SU-DHL-6 (cell line): Measurements from ENCODE around the gene CFAP141.

Experiments used
- H2AFZ ChIP-seq: fragments of 200-600 bp; sonication (generic); 2 replicates; pipeline ENCODE4 v1.6.1; 2014; ENCODE audit warnings: low read depth, mild to moderate bottlenecking, moderate library complexity, mixed read lengths, antibody characterized with exemption, low read length; ENCODE audit not compliant: severe bottlenecking
- H3F3A ChIP-seq: fragments of 200-600 bp; shearing (Covaris generic); 2 replicates; pipeline ENCODE4 v1.6.0; 2016; ENCODE audit warnings: antibody characterized with exemption, mild to moderate bottlenecking; ENCODE audit not compliant: insufficient read depth
- H3K27ac ChIP-seq: fragments of 200-600 bp; sonication (generic); 2 replicates; pipeline ENCODE4 v1.5.1; 2016; ENCODE audit warnings: low read depth, mild to moderate bottlenecking, low read length, moderate library complexity, mixed read lengths
- H3K27me3 ChIP-seq: fragments of 200-600 bp; sonication (generic), shearing (Covaris generic); 2 replicates; pipeline ENCODE4 v1.6.0; 2014; ENCODE audit warnings: mild to moderate bottlenecking, low read length
- H3K36me3 ChIP-seq: fragments of 200-600 bp; sonication (generic); 2 replicates; pipeline ENCODE4 v1.6.1; 2014; ENCODE audit warnings: mild to moderate bottlenecking, low read length, mixed read lengths
- H3K4me2 ChIP-seq: fragments of 300-600, 200-600 bp; shearing (Covaris generic), sonication (generic); 2 replicates; pipeline ENCODE4 v1.6.0; 2014; ENCODE audit warnings: low read length, low read depth, mild to moderate bottlenecking; ENCODE audit not compliant: poor library complexity, severe bottlenecking
- H3K4me3 ChIP-seq: fragments of 200-600 bp; sonication (generic); 2 replicates; pipeline ENCODE4 v1.5.1; 2014; ENCODE audit warnings: antibody characterized with exemption, low read length, mild to moderate bottlenecking, mixed read lengths; ENCODE audit not compliant: insufficient read depth, poor library complexity, severe bottlenecking
- H3K79me2 ChIP-seq: fragments of 200-600 bp; sonication (generic); 2 replicates; pipeline ENCODE4 v1.6.1; 2014; ENCODE audit warnings: mild to moderate bottlenecking, low read length, moderate library complexity; ENCODE audit not compliant: insufficient read depth
- H3K9ac ChIP-seq: fragments of 200-600 bp; sonication (generic); 2 replicates; pipeline ENCODE4 v1.7.0; 2014; ENCODE audit warnings: mild to moderate bottlenecking, low read length
- H3K9me2 ChIP-seq: fragments of 200-600 bp; sonication (generic); replicated peaks from 2 replicates; pipeline ENCODE4 v1.6.1; 2014; ENCODE audit warnings: low read length; ENCODE audit not compliant: insufficient read depth
- H3K9me3 ChIP-seq: fragments of 200-600 bp; sonication (generic); 2 replicates; pipeline ENCODE4 v1.6.1; 2014; ENCODE audit warnings: low read length, mixed read lengths; ENCODE audit not compliant: insufficient read depth
- H4K20me1 ChIP-seq: fragments of 200-600 bp; sonication (generic); 2 replicates; pipeline ENCODE4 v1.6.1; 2014; ENCODE audit warnings: low read depth, mild to moderate bottlenecking, antibody characterized with exemption, low read length, moderate library complexity, mixed read lengths
- EZH2phosphoT487 ChIP-seq: fragments of 200-600 bp; sonication (generic), shearing (Covaris generic); conservative IDR thresholded peaks from 2 replicates; pipeline ENCODE4 v1.6.1; 2018; ENCODE audit warnings: mild to moderate bottlenecking, antibody characterized with exemption, low read length, moderate library complexity, mixed read lengths
- TF ChIP-seq, protein P1 (sequence below): fragments of 200-600 bp; sonication (generic); IDR thresholded peaks from one replicate; pipeline ENCODE4 v1.5.1; 2017; ENCODE audit warnings: antibody characterized with exemption, mild to moderate bottlenecking, low read length, moderate library complexity; ENCODE audit not compliant: insufficient read depth, poor library complexity, severe bottlenecking

CFAP141 gene

DNA sequence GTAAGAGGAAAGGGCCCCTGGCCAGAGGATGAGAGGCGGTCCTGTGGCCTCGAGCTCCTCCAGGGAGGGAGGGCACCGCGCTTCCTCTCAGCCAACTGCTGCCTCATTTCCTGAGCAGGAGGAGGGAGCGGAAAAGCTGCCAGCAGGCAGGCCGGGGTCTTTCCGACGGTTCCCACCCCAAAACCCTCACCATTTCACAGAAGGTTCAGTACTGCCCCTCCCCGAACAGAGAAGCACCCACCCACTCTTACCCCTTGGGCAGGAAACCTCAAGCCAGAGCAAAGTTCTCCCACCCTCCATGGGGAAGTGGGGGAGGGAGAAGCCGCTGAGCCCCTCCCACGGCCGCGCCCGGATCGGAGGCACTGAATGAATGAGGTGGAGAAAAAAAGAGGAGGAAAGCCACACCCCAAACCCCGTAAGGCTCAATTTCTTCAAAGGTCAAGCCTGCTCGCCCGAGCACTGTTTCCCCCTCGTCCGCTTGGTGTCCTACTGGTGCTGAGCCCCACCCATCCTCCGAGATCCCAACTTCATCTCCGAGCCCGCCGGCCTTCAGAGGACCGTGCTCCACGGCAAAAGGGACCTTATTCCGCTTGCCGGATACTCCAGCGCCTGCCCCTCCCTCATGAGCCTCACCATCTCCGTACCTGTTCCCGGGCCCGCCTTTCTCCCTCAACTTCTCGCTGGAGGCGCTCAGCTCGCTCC is 23.6 kb downstream of the CFAP141 start:
- no peaks in the 10 kb centered on the region for H3K9me3 ChIP-seq
- peaks cover 31% of the 10 kb centered on the region for H4K20me1 ChIP-seq
- H3K36me3 ChIP-seq, result 0 out of 2 replicates have a peak, but pooled peaks cover 5% of the 10 kb centered on the region
- H3K4me2 ChIP-seq, result peak overlapping the region; percentile 90
- peak overlapping the region; percentile 40 for H2AFZ ChIP-seq
- peaks cover 55% of the 10 kb centered on the region for H3K79me2 ChIP-seq
- peak overlapping the region; percentile 67 for H3K27ac ChIP-seq
- H3K9ac ChIP-seq, result peak overlapping the region; percentile 94
- no peaks in the 10 kb centered on the region for H3K27me3 ChIP-seq
- no peak for TF ChIP-seq EZH2phosphoT487
- TF ChIP-seq, protein P1, sequence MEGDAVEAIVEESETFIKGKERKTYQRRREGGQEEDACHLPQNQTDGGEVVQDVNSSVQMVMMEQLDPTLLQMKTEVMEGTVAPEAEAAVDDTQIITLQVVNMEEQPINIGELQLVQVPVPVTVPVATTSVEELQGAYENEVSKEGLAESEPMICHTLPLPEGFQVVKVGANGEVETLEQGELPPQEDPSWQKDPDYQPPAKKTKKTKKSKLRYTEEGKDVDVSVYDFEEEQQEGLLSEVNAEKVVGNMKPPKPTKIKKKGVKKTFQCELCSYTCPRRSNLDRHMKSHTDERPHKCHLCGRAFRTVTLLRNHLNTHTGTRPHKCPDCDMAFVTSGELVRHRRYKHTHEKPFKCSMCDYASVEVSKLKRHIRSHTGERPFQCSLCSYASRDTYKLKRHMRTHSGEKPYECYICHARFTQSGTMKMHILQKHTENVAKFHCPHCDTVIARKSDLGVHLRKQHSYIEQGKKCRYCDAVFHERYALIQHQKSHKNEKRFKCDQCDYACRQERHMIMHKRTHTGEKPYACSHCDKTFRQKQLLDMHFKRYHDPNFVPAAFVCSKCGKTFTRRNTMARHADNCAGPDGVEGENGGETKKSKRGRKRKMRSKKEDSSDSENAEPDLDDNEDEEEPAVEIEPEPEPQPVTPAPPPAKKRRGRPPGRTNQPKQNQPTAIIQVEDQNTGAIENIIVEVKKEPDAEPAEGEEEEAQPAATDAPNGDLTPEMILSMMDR, result no peak
- H3K4me3 ChIP-seq, result peak overlapping the region; percentile 97
- H3K9me2 ChIP-seq, result no peaks in the 10 kb centered on the region
- no peaks in the 10 kb centered on the region for H3F3A ChIP-seq

DNA sequence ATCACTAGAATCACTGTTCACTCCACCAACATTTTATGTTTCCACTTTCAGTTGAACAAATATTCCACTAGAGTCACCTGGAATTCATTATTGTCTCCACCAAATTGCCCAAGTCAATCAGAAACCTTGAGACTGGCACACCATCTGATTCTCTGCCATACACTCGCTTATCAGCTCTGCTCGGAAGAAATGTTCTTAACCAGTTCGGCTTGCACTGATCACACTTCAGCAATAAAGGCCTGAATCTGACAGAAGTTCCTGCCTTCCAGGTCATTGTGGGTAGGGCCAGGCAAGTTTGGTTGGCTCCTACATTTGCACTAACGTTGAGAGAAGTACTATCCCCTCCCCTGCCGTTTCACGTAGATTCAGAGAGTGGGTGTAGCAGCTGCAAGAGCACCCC is 24.2 kb downstream of the CFAP141 start:
- Histone ChIP-seq H4K20me1 (peaks cover 35% of the 10 kb centered on the region), H3K9ac (peak overlapping the region; percentile 94), H3K79me2 (peaks cover 60% of the 10 kb centered on the region), H3K9me2 (no peaks in the 10 kb centered on the region), H3K4me2 (peak overlapping the region; percentile 90), H3K4me3 (peak overlapping the region; percentile 97), H3F3A (no peaks in the 10 kb centered on the region), H3K36me3 (0 out of 2 replicates have a peak, but pooled peaks cover 5% of the 10 kb centered on the region), H3K27ac (peak overlapping the region; percentile 67), H2AFZ (no peak overlapping the region), H3K27me3 (no peaks in the 10 kb centered on the region), H3K9me3 (no peaks in the 10 kb centered on the region)
- no peak for TF ChIP-seq EZH2phosphoT487

DNA sequence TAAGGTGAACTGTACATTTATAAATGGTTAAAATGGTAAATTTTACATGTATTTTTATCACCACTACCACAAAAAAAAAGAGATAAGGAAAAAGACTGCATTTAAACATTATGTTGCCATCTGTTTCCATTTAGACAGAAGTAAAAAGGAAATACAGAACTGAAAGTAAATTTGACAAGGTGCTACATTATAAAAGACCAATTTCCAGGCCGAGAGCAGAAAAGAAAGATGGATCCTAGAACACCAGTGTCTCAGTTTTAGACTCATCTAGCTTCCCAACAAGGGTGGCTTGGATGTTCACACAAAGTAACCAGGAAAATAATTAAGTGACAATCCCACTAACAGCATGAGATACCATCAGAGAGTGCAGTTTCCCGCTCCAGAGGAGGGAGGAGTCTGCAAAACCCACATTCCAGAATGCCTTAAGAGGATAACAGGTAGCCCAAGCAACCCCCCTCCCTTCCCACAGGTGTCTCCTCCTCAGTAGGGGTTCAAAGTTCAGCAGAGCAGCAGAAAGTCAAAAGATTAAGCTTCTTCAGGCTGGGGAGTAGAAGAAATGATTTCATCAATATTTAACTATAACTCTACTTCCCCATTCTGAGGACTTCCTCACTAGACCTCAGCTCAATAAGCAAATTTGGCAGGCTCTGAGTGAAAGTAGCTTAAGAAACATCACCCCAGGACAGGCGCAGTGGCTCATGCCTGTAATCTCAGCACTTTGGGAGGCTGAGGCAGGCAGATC is 26.0 kb downstream of the CFAP141 start:
- Histone ChIP-seq H3K27me3 (no peaks in the 10 kb centered on the region), H3K9ac (no peak overlapping the region; the same call in 1 of the 2 replicates), H4K20me1 (peaks cover 40% of the 10 kb centered on the region), H3K9me2 (no peaks in the 10 kb centered on the region), H3K79me2 (peaks cover 78% of the 10 kb centered on the region), H3K4me2 (peak overlapping the region; percentile 90), H3K4me3 (no peak overlapping the region), H2AFZ (no peak overlapping the region), H3K27ac (peak overlapping the region; percentile 5), H3K9me3 (no peaks in the 10 kb centered on the region), H3K36me3 (0 out of 2 replicates have a peak, but pooled peaks cover 11% of the 10 kb centered on the region), H3F3A (no peaks in the 10 kb centered on the region)
- TF ChIP-seq, protein P1, result no peak
- TF ChIP-seq EZH2phosphoT487, result no peak
